Measurements from ENCODE around the gene INTS11. TPM values are rescaled to one million over a fixed set of nuclear protein-coding genes. Genes with fewer than 3 reads are reported as not detected.

Gene INTS11
- total and polyA plus RNA-seq, 2 of the 13 experiments (the other 11 are each of a cell fraction or from before 2014, with no cell fraction given): 52.8 to 94.8 TPM

- TF ChIP-seq PRDM15 (CRISPR knock-in tag; IDR thresholded peaks at IDR 0.05) (no peak), ZNF530 (CRISPR knock-in tag; IDR thresholded peaks at IDR 0.05; ENCODE audit: low read depth) (no peak), HNF1A (IDR thresholded peaks at IDR 0.05; ENCODE audit: low read depth) (no peak), HNF1A (CRISPR knock-in tag; IDR thresholded peaks at IDR 0.05; ENCODE audit: borderline replicate concordance) (no peak), ZBTB38 (CRISPR knock-in tag; IDR thresholded peaks at IDR 0.05) (0 out of 2 replicates have a peak, but pooled peaks have one; percentile 67)
Measured at GRCh38 chr1:1300352-1300739, 24.1 kb downstream of the INTS11 start (continued).
